GM20431 (cell line): ENCODE measurements around the gene CD44.

ENCODE experiments used
- in situ Hi-C: fragments of 300-500 bp; cut with MseI, MboI; formaldehyde crosslinking; loops from one replicate; pipeline ENCODE4 v1.15.0; 2020; ENCODE audit warnings: low sequenced_read_pairs; ENCODE audit not compliant: unreplicated experiment

CD44 gene

GRCh38 chr11:35231076-35231860 lies 92.3 kb downstream of the CD44 start:
- in situ Hi-C loops, result loop anchor here (25.0 kb wide), 1 partner anchor 244 kb away; no protein-coding TSS in a partner anchor

- in situ Hi-C loops, result loop anchor here (25.0 kb wide), 1 partner anchor 246 kb away; no protein-coding TSS in a partner anchor
These were observed 93.9 kb downstream of the CD44 start for GRCh38 chr11:35232891-35233330.

- in situ Hi-C loops, result loop anchor here (25.0 kb wide), 1 partner anchor 246 kb away; no protein-coding TSS in a partner anchor
These were observed 94.5 kb downstream of the CD44 start for GRCh38 chr11:35233518-35233917.

GRCh38 chr11:35234460-35235156 lies 95.6 kb downstream of the CD44 start:
- in situ Hi-C loops, result loop anchor here (25.0 kb wide), 1 partner anchor 247 kb away; no protein-coding TSS in a partner anchor

GRCh38 chr11:35235157-35235468 lies 96.1 kb downstream of the CD44 start:
- in situ Hi-C loops, result loop anchor here (25.0 kb wide), 1 partner anchor 248 kb away; no protein-coding TSS in a partner anchor

- in situ Hi-C loops, result loop anchor here (25.0 kb wide), 1 partner anchor 248 kb away; no protein-coding TSS in a partner anchor
These were observed 96.5 kb downstream of the CD44 start for GRCh38 chr11:35235498-35235897.

- in situ Hi-C loops, result loop anchor here (25.0 kb wide), 1 partner anchor 249 kb away; no protein-coding TSS in a partner anchor
These were observed 97.1 kb downstream of the CD44 start for GRCh38 chr11:35235936-35236666.

- in situ Hi-C loops, result loop anchor here (25.0 kb wide), 1 partner anchor 249 kb away; no protein-coding TSS in a partner anchor
These were observed 97.7 kb downstream of the CD44 start for GRCh38 chr11:35236667-35237003.

- in situ Hi-C loops, result loop anchor here (25.0 kb wide), 1 partner anchor 250 kb away; no protein-coding TSS in a partner anchor
These were observed 98.4 kb downstream of the CD44 start for GRCh38 chr11:35237351-35237750.

- in situ Hi-C loops, result loop anchor here (25.0 kb wide), 1 partner anchor 251 kb away; no protein-coding TSS in a partner anchor
These were observed 99.1 kb downstream of the CD44 start for GRCh38 chr11:35237860-35238715.

- in situ Hi-C loops, result loop anchor here (25.0 kb wide), 1 partner anchor 252 kb away; no protein-coding TSS in a partner anchor
These were observed 99.9 kb downstream of the CD44 start for GRCh38 chr11:35238882-35239281.

GRCh38 chr11:35239471-35240075 lies 100.6 kb downstream of the CD44 start:
- in situ Hi-C loops, result loop anchor here (10.0 to 25.0 kb wide), 2 partner anchors 252 to 315 kb away; no protein-coding TSS in a partner anchor

- in situ Hi-C loops, result loop anchor here (10.0 to 25.0 kb wide), 2 partner anchors 254 to 316 kb away; no protein-coding TSS in a partner anchor
These were observed 102.1 kb downstream of the CD44 start for GRCh38 chr11:35241083-35241482.

- in situ Hi-C loops, result loop anchor here (10.0 to 25.0 kb wide), 2 partner anchors 254 to 317 kb away; no protein-coding TSS in a partner anchor
These were observed 102.6 kb downstream of the CD44 start for GRCh38 chr11:35241531-35241930.

GRCh38 chr11:35242412-35243242 lies 103.7 kb downstream of the CD44 start:
- in situ Hi-C loops, result loop anchor here (10.0 to 25.0 kb wide), 2 partner anchors 255 to 318 kb away; no protein-coding TSS in a partner anchor

- in situ Hi-C loops, result loop anchor here (10.0 to 25.0 kb wide), 2 partner anchors 256 to 319 kb away; no protein-coding TSS in a partner anchor
These were observed 104.8 kb downstream of the CD44 start for GRCh38 chr11:35243774-35244173.

- in situ Hi-C loops, result loop anchor here (10.0 to 25.0 kb wide), 2 partner anchors 258 to 320 kb away; no protein-coding TSS in a partner anchor
These were observed 106.1 kb downstream of the CD44 start for GRCh38 chr11:35245056-35245455.
